ENCODE measurements around the gene PBRM1.

DNA sequence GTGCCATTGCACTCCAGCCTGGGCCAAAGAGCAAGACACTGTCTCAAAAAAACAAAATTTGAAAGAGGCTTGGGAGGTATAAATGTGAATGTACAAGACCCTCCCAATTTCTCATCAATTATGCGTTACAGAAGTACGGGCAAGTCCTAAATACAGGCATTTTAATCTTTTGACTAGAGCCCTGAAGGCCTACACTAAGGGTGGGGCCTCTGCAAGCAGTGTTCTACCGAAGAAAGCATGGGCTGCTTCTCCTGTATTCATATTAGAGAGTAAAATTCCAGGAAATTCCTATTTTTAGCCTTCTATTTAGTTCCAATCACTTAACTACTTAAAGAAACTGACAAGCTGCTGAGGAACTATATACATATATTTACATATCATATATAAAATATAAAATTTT, 25.7 kb downstream of the PBRM1 start:
- TF ChIP-seq EZH2 (IDR thresholded peaks at IDR 0.05) (no peak), POLR2AphosphoS5 (IDR thresholded peaks at IDR 0.05; ENCODE audit: borderline replicate concordance, low read depth, low read length) (no peak)

Data from SK-N-MC (cell line).